HepG2 (cell line): ENCODE measurements around the gene DGCR8. TPM values are rescaled to one million over a fixed set of nuclear protein-coding genes. Genes with fewer than 3 reads are reported as not detected.

Experiments
- ATAC-seq: fragments of 200-7000 bp; cut with Tn5 transposase; 3 replicates; pipeline ENCODE4 v1.9.1; 2020; ENCODE audit warnings: mild to moderate bottlenecking, moderate library complexity
- BruUV-seq: library from RNA; stranded (reverse); fragments of 400-500 nt; replicated peaks from 2 replicates; lab custom pipeline; 2021; lab: Mats Ljungman, UMichigan
- CTCF ChIA-PET: fragments of 300-600 bp; formaldehyde crosslinking; extraction: SDS; loops from one replicate; lab custom pipeline; 2021; ENCODE audit warnings: low total read pairs, inconsistent platforms, low intra/inter-chr PET ratio; lab: Yijun Ruan, JAX
- POLR2A ChIA-PET: fragments of 350-600 bp; sonication (Branson Sonifier 250); formaldehyde crosslinking; loops from one replicate; lab custom pipeline; 2020; ENCODE audit warnings: antibody characterized with exemption, inconsistent platforms; lab: Yijun Ruan, JAX
- DNase-seq: peaks from one replicate; pipeline ENCODE4 v3.0.0-alpha.2; 2015; ENCODE audit warnings: low spot score
- FAIRE-seq: peaks from 3 replicates; lab custom pipeline; 2011; peaks lifted over from hg19 to GRCh38; lab: Jason Lieb, UNC
- H2AFZ ChIP-seq: one replicate; pipeline ENCODE4 v1.6.1; 2011; ENCODE audit warnings: low read length, inconsistent platforms
- H3K27ac ChIP-seq: fragments of 300-600 bp; 3 replicates; pipeline ENCODE4 v1.8.0; 2011; ENCODE audit warnings: mixed run types, mild to moderate bottlenecking, mixed read lengths, low read length, inconsistent platforms; ENCODE audit not compliant: insufficient read depth; ENCODE audit errors: extremely low read length
- H3K27me3 ChIP-seq, 2 experiments: fragments of 200-600 bp in 1 of 2; 2 replicates in 1 of 2; 3 replicates in 1 of 2; pipeline versions ENCODE4 v1.6.0 to v1.8.0; 2011; ENCODE audit warnings: low read length in 2 of 2, mild to moderate bottlenecking in 2 of 2, moderate library complexity in 2 of 2, inconsistent platforms in 1 of 2; ENCODE audit not compliant: insufficient read depth in 2 of 2, control insufficient read depth in 1 of 2
- H3K36me3 ChIP-seq, 2 experiments: fragments of 200-600 bp in 1 of 2; replicated peaks in 1 of 2; 2 replicates in 1 of 2; 3 replicates in 1 of 2; pipeline versions ENCODE4 v1.5.1 to v1.8.0; 2011; ENCODE audit warnings: low read length in 2 of 2, inconsistent platforms in 1 of 2; ENCODE audit not compliant: insufficient read depth in 2 of 2, control insufficient read depth in 1 of 2
- H3K4me1 ChIP-seq: 2 replicates; pipeline ENCODE4 v1.5.1; 2012; ENCODE audit warnings: low read length, inconsistent platforms; ENCODE audit not compliant: insufficient read depth
- H3K4me2 ChIP-seq: 2 replicates; pipeline ENCODE4 v1.6.0; 2011; ENCODE audit warnings: low read depth, low read length, inconsistent platforms
- H3K4me3 ChIP-seq, 3 experiments: fragments of 200-600 bp in 1 of 3; sonication (generic), shearing (Covaris generic) in 1 of 3; replicated peaks in 1 of 3; 2 replicates each; pipeline ENCODE4 v1.5.1; 2011 to 2016; ENCODE audit warnings: low read length in 3 of 3, inconsistent platforms in 2 of 3, low read depth in 2 of 3, mild to moderate bottlenecking in 2 of 3, control low read depth in 1 of 3, mixed read lengths in 1 of 3; ENCODE audit not compliant: insufficient read depth in 1 of 3
- H3K79me2 ChIP-seq: one replicate; pipeline ENCODE4 v1.6.1; 2011; ENCODE audit warnings: low read length, inconsistent platforms; ENCODE audit not compliant: insufficient read depth
- H3K9ac ChIP-seq: 2 replicates; pipeline ENCODE4 v1.6.0; 2011; ENCODE audit warnings: mild to moderate bottlenecking, low read depth, low read length, inconsistent platforms; ENCODE audit not compliant: insufficient read depth
- H3K9me3 ChIP-seq: 2 replicates; pipeline ENCODE4 v1.5.1; 2012; ENCODE audit warnings: mild to moderate bottlenecking, low read length
- H4K20me1 ChIP-seq: 2 replicates; pipeline ENCODE4 v1.6.0; 2011; ENCODE audit warnings: inconsistent platforms, mild to moderate bottlenecking, low read length, moderate library complexity; ENCODE audit not compliant: insufficient read depth
- BHLHE40 ChIP-seq: IDR thresholded peaks from 2 replicates; pipeline ENCODE4 v1.6.1; 2011; ENCODE audit warnings: low read length, improper control_type of control experiment
- HINFP ChIP-seq: sonication (generic); formaldehyde crosslinking; IDR thresholded peaks from 2 replicates; pipeline ENCODE4 v1.4.0; 2020; ENCODE audit warnings: low read depth, mild to moderate bottlenecking, missing genetic modification reagents
- NFE2 ChIP-seq: sonication (generic); formaldehyde crosslinking; IDR thresholded peaks from 2 replicates; pipeline ENCODE4 v1.4.0; 2020; ENCODE audit warnings: missing genetic modification reagents
- PCBP1 ChIP-seq: fragments of 200-400 bp; formaldehyde crosslinking; IDR thresholded peaks from 2 replicates; pipeline ENCODE4 v1.6.1; 2017; ENCODE audit warnings: mild to moderate bottlenecking, low read depth, low read length, borderline replicate concordance
- RBAK ChIP-seq: sonication (generic); formaldehyde crosslinking; IDR thresholded peaks from 2 replicates; pipeline ENCODE4 v1.5.1; 2020; ENCODE audit warnings: mild to moderate bottlenecking, missing genetic modification reagents
- SRSF4 ChIP-seq: fragments of 200-400 bp; formaldehyde crosslinking; IDR thresholded peaks from one replicate; pipeline ENCODE4 v1.6.1; 2018; ENCODE audit warnings: mild to moderate bottlenecking, low read depth, low read length, moderate library complexity; ENCODE audit not compliant: poor library complexity, severe bottlenecking
- THAP7 ChIP-seq: sonication (generic); formaldehyde crosslinking; IDR thresholded peaks from 2 replicates; pipeline ENCODE4 v1.8.1; 2023; ENCODE audit warnings: mild to moderate bottlenecking, missing genetic modification reagents
- WIZ ChIP-seq: sonication (generic); formaldehyde crosslinking; IDR thresholded peaks from 2 replicates; pipeline ENCODE4 v1.5.1; 2020; ENCODE audit warnings: mild to moderate bottlenecking, missing genetic modification reagents
- ZBTB46 ChIP-seq: sonication (generic); formaldehyde crosslinking; IDR thresholded peaks from 2 replicates; pipeline ENCODE4 v1.4.0; 2020; ENCODE audit warnings: mild to moderate bottlenecking, missing genetic modification reagents, borderline replicate concordance
- ZNF10 ChIP-seq: sonication (generic); formaldehyde crosslinking; IDR thresholded peaks from 2 replicates; pipeline ENCODE4 v1.4.0; 2020; ENCODE audit warnings: mild to moderate bottlenecking, low read depth, missing genetic modification reagents, borderline replicate concordance
- ZNF234 ChIP-seq: sonication (generic); formaldehyde crosslinking; conservative IDR thresholded peaks from 2 replicates; pipeline ENCODE4 v1.5.1; 2020; ENCODE audit warnings: mild to moderate bottlenecking, missing genetic modification reagents
- ZNF496 ChIP-seq: sonication (generic); formaldehyde crosslinking; IDR thresholded peaks from 2 replicates; pipeline ENCODE4 v1.8.1; 2023; ENCODE audit warnings: mild to moderate bottlenecking, moderate library complexity, missing genetic modification reagents; ENCODE audit not compliant: insufficient replicate concordance
- ZNF891 ChIP-seq: sonication (generic); formaldehyde crosslinking; IDR thresholded peaks from 2 replicates; pipeline ENCODE4 v1.5.0; 2020; ENCODE audit warnings: mild to moderate bottlenecking, missing genetic modification reagents
- WGBS: methylation state at CpG from one replicate; pipeline ENCODE4 v1.1.6; 2017; ENCODE audit warnings: low lambda C conversion rate; 5-methylcytosine and 5-hydroxymethylcytosine counted together
- in situ Hi-C: cut with HindIII; loops from 2 replicates; pipeline ENCODE4 v1.10.0; 2017; ENCODE audit warnings: low pct_unique_long_range_greater_than_20kb; ENCODE audit not compliant: extremely low pct_ligation_motif_present
- intact Hi-C: fragments of 100-400 bp; cut with micrococcal nuclease; formaldehyde crosslinking; loops from one replicate; pipeline ENCODE4 v1.10.0; 2022; ENCODE audit not compliant: unreplicated experiment
- polyA plus RNA-seq, 8 experiments: library from polyadenylated mRNA; depleted of rRNA in 3 of 8; stranded (reverse) in 7 of 8; unstranded in 1 of 8; fragments of >200 nt; fragmentation: Illumina TruSeq in 4 of 8; extraction: Trizol in 4 of 8; gene quantifications; 2 replicates each; pipeline versions ENCODE4 v1.2.1 to v1.2.3, GENCODE V29; 2011 to 2016; ENCODE audit warnings: low read depth in 4 of 8, missing spikeins in 1 of 8, mixed read lengths in 1 of 8; ENCODE audit not compliant: insufficient read depth in 1 of 8
- total RNA-seq, 5 experiments: library from RNA; depleted of rRNA; stranded (reverse); fragments of >200 nt; fragmentation: Illumina TruSeq; extraction: Trizol; gene quantifications; 2 replicates each; pipeline ENCODE4 v1.2.3, GENCODE V29; 2016; ENCODE audit warnings: low read depth in 1 of 5

DGCR8 gene
- total and polyA plus RNA-seq, 2 of the 13 experiments (the other 11 are each of a cell fraction or from before 2014, with no cell fraction given): 10.2 to 23.2 TPM

GRCh38 chr22:20062043-20062765 lies 17.8 kb upstream of the DGCR8 start:
- Histone ChIP-seq H3K9me3 (no peaks in the 10 kb centered on the region), H4K20me1 (no peaks in the 10 kb centered on the region)
- TF ChIP-seq WIZ (CRISPR knock-in tag): no peak
- TF ChIP-seq, all 625 proteins: peak for 0
- Histone ChIP-seq H2AFZ (no peak overlapping the region), H3K27me3 (no peaks in the 10 kb centered on the region), H3K4me1 (no peaks in the 10 kb centered on the region), H3K4me3 (no peak overlapping the region), H3K36me3 (peaks cover 0 to 14% of the 10 kb centered on the region in 2 experiments; a peak in 2 of 5 replicates), H3K4me2 (no peak overlapping the region), H3K9ac (no peak overlapping the region), H3K27ac (no peak overlapping the region), H3K79me2 (no peaks in the 10 kb centered on the region)
- ChIA-PET CTCF (no interaction called here), POLR2A (no interaction called here)
- in situ Hi-C loops: no loop called here
- ATAC-seq (no peak), FAIRE-seq (no peak), DNase-seq (no peak)
- intact Hi-C loops: no loop called here
- 100% methylated on average over 12 of the region's 18 CpGs for WGBS
- BruUV-seq: no TSS peak

GRCh38 chr22:20062766-20063083 lies 17.3 kb upstream of the DGCR8 start:
- no peak for FAIRE-seq
- no peak for TF ChIP-seq ZNF496 (CRISPR knock-in tag)
- no peak for TF ChIP-seq ZBTB46
- TF ChIP-seq NFE2 (CRISPR knock-in tag): no peak
- TF ChIP-seq SRSF4: no peak
- no peak for TF ChIP-seq PCBP1
- no peak for TF ChIP-seq THAP7 (CRISPR knock-in tag)
- TF ChIP-seq BHLHE40: no peak
- TF ChIP-seq ZNF10 (CRISPR knock-in tag): no peak
- no peak for TF ChIP-seq RBAK (CRISPR knock-in tag)
- no peak for TF ChIP-seq HINFP (CRISPR knock-in tag)
- no peak for TF ChIP-seq ZNF891 (CRISPR knock-in tag)
- TF ChIP-seq ZNF234 (CRISPR knock-in tag): no peak

More at GRCh38 chr22:20062766-20063083, 17.3 kb upstream of the DGCR8 start:
- WGBS: 86% methylated on average over 11 of the region's 11 CpGs
- ChIA-PET POLR2A (no interaction called here), CTCF (no interaction called here)
- DNase-seq: no peak
- Histone ChIP-seq H3K4me2 (no peak overlapping the region), H3K4me3 (no peak overlapping the region), H2AFZ (no peak overlapping the region), H3K27me3 (no peaks in the 10 kb centered on the region), H3K9me3 (no peaks in the 10 kb centered on the region), H3K27ac (no peak overlapping the region), H3K36me3 (peaks cover 0 to 12% of the 10 kb centered on the region in 2 experiments; a peak in 2 of 5 replicates), H3K9ac (no peak overlapping the region), H3K79me2 (no peaks in the 10 kb centered on the region), H4K20me1 (no peaks in the 10 kb centered on the region), H3K4me1 (no peaks in the 10 kb centered on the region)
- intact Hi-C loops (no loop called here), in situ Hi-C loops (no loop called here)
- no peak for ATAC-seq
- BruUV-seq: no TSS peak
